A673 (cell line): ENCODE measurements around the gene ABCB4.

ENCODE experiments used
- EZH2 ChIP-seq: fragments of 200-600 bp; sonication (generic); IDR thresholded peaks from 2 replicates; pipeline ENCODE4 v1.6.1; 2017; ENCODE audit warnings: borderline replicate concordance, low read depth, mild to moderate bottlenecking, mixed read lengths, antibody characterized with exemption, low read length; ENCODE audit not compliant: poor library complexity, severe bottlenecking
- TF ChIP-seq, protein P1 (sequence below): fragments of 300-800, 200-600 bp; sonication (generic); conservative IDR thresholded peaks from 2 replicates; pipeline ENCODE4 v1.5.1; 2017; ENCODE audit warnings: low read depth, mild to moderate bottlenecking, antibody characterized with exemption, low read length, moderate library complexity, mixed read lengths

DNA sequence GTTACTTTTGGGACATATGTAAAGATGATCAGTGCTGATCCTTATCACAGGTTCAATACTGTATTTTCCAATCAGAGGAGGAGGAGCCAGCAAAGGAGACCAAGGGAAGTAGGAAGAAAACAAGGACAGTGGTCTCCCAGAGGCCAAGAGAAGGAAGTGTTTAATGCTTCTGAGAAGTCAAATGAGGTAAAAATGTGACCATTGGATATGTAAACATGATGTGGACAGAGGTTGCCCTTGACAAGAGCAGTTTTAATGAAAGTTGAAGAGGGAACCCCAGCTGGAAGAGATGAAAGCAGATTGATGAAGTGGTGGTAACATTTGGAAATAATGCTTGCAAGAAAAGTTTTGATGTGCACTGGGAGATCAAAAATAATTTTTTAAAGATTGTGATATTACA is 111.2 kb downstream of the ABCB4 start:
- TF ChIP-seq EZH2: no peak
- TF ChIP-seq, protein P1, sequence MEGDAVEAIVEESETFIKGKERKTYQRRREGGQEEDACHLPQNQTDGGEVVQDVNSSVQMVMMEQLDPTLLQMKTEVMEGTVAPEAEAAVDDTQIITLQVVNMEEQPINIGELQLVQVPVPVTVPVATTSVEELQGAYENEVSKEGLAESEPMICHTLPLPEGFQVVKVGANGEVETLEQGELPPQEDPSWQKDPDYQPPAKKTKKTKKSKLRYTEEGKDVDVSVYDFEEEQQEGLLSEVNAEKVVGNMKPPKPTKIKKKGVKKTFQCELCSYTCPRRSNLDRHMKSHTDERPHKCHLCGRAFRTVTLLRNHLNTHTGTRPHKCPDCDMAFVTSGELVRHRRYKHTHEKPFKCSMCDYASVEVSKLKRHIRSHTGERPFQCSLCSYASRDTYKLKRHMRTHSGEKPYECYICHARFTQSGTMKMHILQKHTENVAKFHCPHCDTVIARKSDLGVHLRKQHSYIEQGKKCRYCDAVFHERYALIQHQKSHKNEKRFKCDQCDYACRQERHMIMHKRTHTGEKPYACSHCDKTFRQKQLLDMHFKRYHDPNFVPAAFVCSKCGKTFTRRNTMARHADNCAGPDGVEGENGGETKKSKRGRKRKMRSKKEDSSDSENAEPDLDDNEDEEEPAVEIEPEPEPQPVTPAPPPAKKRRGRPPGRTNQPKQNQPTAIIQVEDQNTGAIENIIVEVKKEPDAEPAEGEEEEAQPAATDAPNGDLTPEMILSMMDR: no peak
